PC-9 (cell line): ENCODE results near the gene TTC23.

Source experiments
- CTCF ChIP-seq: fragments of 200-600 bp; sonication (generic); conservative IDR thresholded peaks from 2 replicates; pipeline ENCODE4 v1.6.1; 2017; ENCODE audit warnings: mixed run types, antibody characterized with exemption, mild to moderate bottlenecking, moderate library complexity
- EZH2 ChIP-seq: fragments of 200-600 bp; sonication (generic); IDR thresholded peaks from 2 replicates; pipeline ENCODE4 v1.8.0; 2017; ENCODE audit warnings: antibody characterized with exemption, low read depth

GRCh38 chr15:99252326-99252725 lies 2.9 kb upstream of the TTC23 start:
- TF ChIP-seq CTCF = no peak
- TF ChIP-seq EZH2 = no peak
